Endodermal cell (in vitro differentiated cells): ENCODE results near the gene MAPK7. TPM values are rescaled to one million over a fixed set of nuclear protein-coding genes. Genes with fewer than 3 reads are reported as not detected.

Experiments
- DNase-seq: peaks from one replicate; pipeline ENCODE4 v3.0.0-alpha.2; 2017
- H3K27ac ChIP-seq: 2 replicates; pipeline ENCODE4 v1.5.1; 2013; ENCODE audit warnings: mild to moderate bottlenecking, low read depth, low read length, moderate library complexity
- H3K27me3 ChIP-seq: 2 replicates; pipeline ENCODE4 v1.6.1; 2013; ENCODE audit warnings: mild to moderate bottlenecking, low read length, moderate library complexity; ENCODE audit not compliant: insufficient read depth, control insufficient read depth, poor library complexity, severe bottlenecking
- H3K36me3 ChIP-seq: 2 replicates; pipeline ENCODE4 v1.7.0; 2013; ENCODE audit warnings: mild to moderate bottlenecking, low read length, moderate library complexity; ENCODE audit not compliant: control insufficient read depth, insufficient read depth
- H3K4me1 ChIP-seq: one replicate; pipeline ENCODE4 v1.7.0; 2013; ENCODE audit warnings: low read length; ENCODE audit not compliant: control insufficient read depth, insufficient read depth
- H3K4me3 ChIP-seq: 2 replicates; pipeline ENCODE4 v1.5.1; 2013; ENCODE audit warnings: mild to moderate bottlenecking, low read length, moderate library complexity
- H3K9ac ChIP-seq: 2 replicates; pipeline ENCODE4 v1.6.1; 2013; ENCODE audit warnings: mild to moderate bottlenecking, low read length, moderate library complexity; ENCODE audit not compliant: poor library complexity, severe bottlenecking; ENCODE audit errors: extremely low read depth
- H3K9me3 ChIP-seq: 2 replicates; pipeline ENCODE4 v1.6.1; 2013; ENCODE audit warnings: mild to moderate bottlenecking, low read length, moderate library complexity; ENCODE audit not compliant: control insufficient read depth
- H3K27ac Mint-ChIP-seq: 2 replicates; pipeline ENCODE4 v1.8.0; 2020; ENCODE audit warnings: mixed read lengths
- H3K27me3 Mint-ChIP-seq: 2 replicates; pipeline ENCODE4 v1.8.0; 2021; ENCODE audit warnings: mild to moderate bottlenecking, mixed read lengths; ENCODE audit not compliant: insufficient read depth
- H3K36me3 Mint-ChIP-seq: 2 replicates; pipeline ENCODE4 v1.8.0; 2020; ENCODE audit warnings: low read depth, mixed read lengths
- H3K4me1 Mint-ChIP-seq: 2 replicates; pipeline ENCODE4 v1.8.0; 2020; ENCODE audit warnings: mixed read lengths
- H3K4me3 Mint-ChIP-seq: 2 replicates; pipeline ENCODE4 v1.8.0; 2020; ENCODE audit warnings: mild to moderate bottlenecking, moderate library complexity, mixed read lengths
- H3K9me3 Mint-ChIP-seq: 2 replicates; pipeline ENCODE4 v1.8.0; 2020; ENCODE audit warnings: mild to moderate bottlenecking, mixed read lengths
- WGBS, 2 experiments: methylation state at CpG; one replicate each; pipeline versions ENCODE4 v1.1.5 to v1.1.7; 2013; ENCODE audit warnings: missing lambda C conversion rate in 2 of 2, mixed read lengths in 1 of 2; ENCODE audit not compliant: insufficient coverage in 1 of 2, insufficient read length in 1 of 2; 5-methylcytosine and 5-hydroxymethylcytosine counted together
- total RNA-seq, 2 donors: library from RNA; stranded (reverse); fragmentation: NEBNext Ultra II Directional in 1 of 2; extraction: Animal tissue kit (Norgen Biotek cat#: 25700) in 1 of 2; gene quantifications; 2 replicates in 1 of 2; 3 replicates in 1 of 2; pipeline ENCODE4 v1.2.1, GENCODE V29; 2021
- TF ChIP-seq, protein P1 (sequence below): fragments of 200-600 bp; sonication (generic); conservative IDR thresholded peaks from 2 replicates; pipeline ENCODE4 v1.5.0; 2021; ENCODE audit warnings: antibody characterized with exemption, mild to moderate bottlenecking

Gene MAPK7
- total RNA-seq, 2 donors from 2014 or later, result 33.3 to 53.4 TPM

- DNase-seq, result no peak
- H3K4me3 ChIP-seq, result no peak overlapping the region
- no peaks in the 10 kb centered on the region for H3K27me3 Mint-ChIP-seq
- no peak overlapping the region for H3K9ac ChIP-seq
- no peaks in the 10 kb centered on the region for H3K27me3 ChIP-seq
- H3K36me3 ChIP-seq, result peaks cover 56% of the 10 kb centered on the region
- H3K9me3 Mint-ChIP-seq, result no peaks in the 10 kb centered on the region
- H3K9me3 ChIP-seq, result no peaks in the 10 kb centered on the region
- no peak overlapping the region for H3K27ac ChIP-seq
- H3K36me3 Mint-ChIP-seq, result peaks cover 45% of the 10 kb centered on the region
- peak overlapping the region; percentile 55 for H3K27ac Mint-ChIP-seq
- H3K4me1 Mint-ChIP-seq, result peaks cover 37% of the 10 kb centered on the region
- peaks cover 13% of the 10 kb centered on the region for H3K4me1 ChIP-seq
- TF ChIP-seq, protein P1, sequence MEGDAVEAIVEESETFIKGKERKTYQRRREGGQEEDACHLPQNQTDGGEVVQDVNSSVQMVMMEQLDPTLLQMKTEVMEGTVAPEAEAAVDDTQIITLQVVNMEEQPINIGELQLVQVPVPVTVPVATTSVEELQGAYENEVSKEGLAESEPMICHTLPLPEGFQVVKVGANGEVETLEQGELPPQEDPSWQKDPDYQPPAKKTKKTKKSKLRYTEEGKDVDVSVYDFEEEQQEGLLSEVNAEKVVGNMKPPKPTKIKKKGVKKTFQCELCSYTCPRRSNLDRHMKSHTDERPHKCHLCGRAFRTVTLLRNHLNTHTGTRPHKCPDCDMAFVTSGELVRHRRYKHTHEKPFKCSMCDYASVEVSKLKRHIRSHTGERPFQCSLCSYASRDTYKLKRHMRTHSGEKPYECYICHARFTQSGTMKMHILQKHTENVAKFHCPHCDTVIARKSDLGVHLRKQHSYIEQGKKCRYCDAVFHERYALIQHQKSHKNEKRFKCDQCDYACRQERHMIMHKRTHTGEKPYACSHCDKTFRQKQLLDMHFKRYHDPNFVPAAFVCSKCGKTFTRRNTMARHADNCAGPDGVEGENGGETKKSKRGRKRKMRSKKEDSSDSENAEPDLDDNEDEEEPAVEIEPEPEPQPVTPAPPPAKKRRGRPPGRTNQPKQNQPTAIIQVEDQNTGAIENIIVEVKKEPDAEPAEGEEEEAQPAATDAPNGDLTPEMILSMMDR, result no peak
- WGBS, 2 experiments, result 95 to 99% methylated on average over 10 to 16 of the region's 16 CpGs
- no peak overlapping the region for H3K4me3 Mint-ChIP-seq
These were observed 6.6 kb downstream of the MAPK7 start for GRCh38 chr17:19384723-19385391.

DNA sequence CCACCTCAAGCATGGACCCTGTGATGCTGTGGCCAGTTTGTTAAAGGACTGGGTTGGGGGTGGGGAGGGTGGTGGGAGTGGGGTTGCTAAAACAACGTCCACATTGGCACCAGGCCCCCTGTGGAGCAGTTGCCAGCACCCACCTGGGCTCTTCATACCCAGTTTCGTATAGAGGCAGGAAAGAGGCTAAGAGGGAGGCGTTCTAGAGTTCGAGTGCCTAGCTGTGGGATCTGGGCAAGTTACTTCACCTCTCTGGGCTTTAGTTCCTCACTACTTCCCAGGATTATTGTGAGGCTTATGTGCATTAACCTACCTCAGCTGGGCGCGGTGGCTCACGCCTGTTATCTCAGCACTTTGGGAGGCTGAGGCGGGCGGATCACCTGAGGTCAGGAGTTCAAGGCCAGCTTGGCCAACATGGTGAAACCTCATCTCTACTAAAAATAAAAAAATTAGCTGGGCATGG is 7.3 kb downstream of the MAPK7 start:
- H3K9me3 Mint-ChIP-seq, result no peaks in the 10 kb centered on the region
- no peaks in the 10 kb centered on the region for H3K9me3 ChIP-seq
- no peak overlapping the region for H3K4me3 ChIP-seq
- no peaks in the 10 kb centered on the region for H3K27me3 ChIP-seq
- DNase-seq, result no peak
- H3K27me3 Mint-ChIP-seq, result no peaks in the 10 kb centered on the region
- H3K36me3 ChIP-seq, result peaks cover 50% of the 10 kb centered on the region
- H3K4me1 Mint-ChIP-seq, result peaks cover 34% of the 10 kb centered on the region
- H3K27ac Mint-ChIP-seq, result peak overlapping the region; percentile 20
- H3K27ac ChIP-seq, result no peak overlapping the region
- 91 to 100% methylated on average over 4 to 9 of the region's 9 CpGs for WGBS, 2 experiments
- no peak overlapping the region for H3K9ac ChIP-seq
- peaks cover 38% of the 10 kb centered on the region for H3K36me3 Mint-ChIP-seq
- H3K4me3 Mint-ChIP-seq, result no peak overlapping the region
- TF ChIP-seq, protein P1, result no peak
- H3K4me1 ChIP-seq, result peaks cover 10% of the 10 kb centered on the region

DNA sequence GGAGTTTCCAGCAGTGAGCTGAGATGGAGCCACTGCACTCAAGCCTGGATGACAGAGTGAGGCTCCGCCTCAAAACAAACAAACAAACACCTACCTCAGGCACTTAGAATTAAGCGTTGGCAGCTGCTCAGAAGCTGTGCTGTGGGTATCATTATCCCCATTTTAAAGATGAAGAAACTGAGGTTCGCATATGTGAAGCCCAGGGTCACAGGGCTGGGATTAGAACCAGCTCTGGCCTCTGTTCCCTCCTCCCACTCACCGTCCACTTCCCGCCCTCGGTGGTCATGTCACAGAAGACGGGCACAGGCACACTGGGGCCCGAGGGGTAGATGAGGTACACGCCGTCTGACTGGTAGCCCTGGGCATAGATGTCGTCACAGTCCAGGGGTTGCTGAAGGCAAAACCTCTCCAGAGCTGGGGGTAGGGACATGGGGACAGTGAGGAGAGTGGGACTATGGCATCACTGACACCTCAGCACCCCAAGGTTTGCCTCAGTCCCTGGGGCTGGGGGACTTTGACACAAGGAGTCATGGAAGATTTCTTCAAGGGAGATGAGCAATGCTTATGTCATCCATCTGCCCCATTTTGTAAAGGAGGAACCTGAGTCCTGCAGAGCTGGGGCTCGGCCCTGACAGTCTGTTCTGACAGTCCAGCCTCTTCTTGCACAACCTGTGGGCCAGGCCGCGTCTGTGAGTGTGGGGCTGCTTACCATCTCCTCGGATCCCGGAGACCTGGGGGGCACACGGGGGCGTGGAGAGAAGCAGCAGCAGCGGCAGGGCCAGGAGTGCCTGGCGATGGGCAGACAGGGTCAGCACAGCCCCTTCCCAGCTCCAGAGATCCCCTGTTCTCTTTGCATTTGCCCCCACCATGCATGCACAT is 8.0 kb downstream of the MAPK7 start:
- Mint-ChIP-seq H3K36me3 (peaks cover 31% of the 10 kb centered on the region), H3K27ac (peak overlapping the region; percentile 86), H3K27me3 (no peaks in the 10 kb centered on the region), H3K9me3 (no peaks in the 10 kb centered on the region), H3K4me3 (peak overlapping the region; percentile 32), H3K4me1 (peaks cover 38% of the 10 kb centered on the region)
- peak overlapping the region; percentile 51 for H3K27ac ChIP-seq
- no peaks in the 10 kb centered on the region for H3K27me3 ChIP-seq
- peaks cover 7% of the 10 kb centered on the region for H3K4me1 ChIP-seq
- peak; percentile 79 for DNase-seq
- no peak overlapping the region for H3K9ac ChIP-seq
- TF ChIP-seq, protein P1, result no peak
- H3K36me3 ChIP-seq, result peaks cover 42% of the 10 kb centered on the region
- whole genome bisulfite sequencing, 2 experiments, result 73 to 87% methylated on average over 11 to 20 of the region's 20 CpGs
- H3K4me3 ChIP-seq, result no peak overlapping the region
- no peaks in the 10 kb centered on the region for H3K9me3 ChIP-seq
